Measurements from ENCODE around the gene CHAF1A. TPM values are rescaled to one million over a fixed set of nuclear protein-coding genes. Genes with fewer than 3 reads are reported as not detected.
A peak's percentile ranks its signal among the peaks of the same experiment; 100 is the strongest.

The CHAF1A gene
- total and polyA plus RNA-seq, 2 of the 8 experiments (the other 6 are each of a cell fraction or from before 2014, with no cell fraction given), result 122 to 147 TPM

GRCh38 chr19:4474514-4475022, 72.1 kb downstream of the CHAF1A start:
- Histone ChIP-seq H3K79me2 (ENCODE audit: control insufficient read depth in 1 of 2, insufficient read depth in 2 of 2, low read length in 2 of 2) (peaks cover 14 to 35% of the 10 kb centered on the region in 2 experiments; a peak in 3 of 4 replicates), H3K18ac (ENCODE audit: extremely low read depth, low read length) (no peak overlapping the region), H2BK120ac (replicated peaks; ENCODE audit: low read depth, low read length) (no peak overlapping the region), H2BK20ac (ENCODE audit: low read length) (no peak overlapping the region), H3K79me1 (ENCODE audit: low read depth, low read length) (peaks cover 17% of the 10 kb centered on the region; the same call in 1 of the 2 replicates), H3K4ac (replicated peaks; ENCODE audit: insufficient read length, low read depth, low read length) (peak overlapping the region; percentile 75), H3K4me1 (replicated peaks in 1 of 4; ENCODE audit: control insufficient read depth in 3 of 4, insufficient read depth in 4 of 4, low read length in 3 of 4) (peaks cover 0 to 16% (median 11%) of the 10 kb centered on the region in 4 experiments; a peak in 5 of 7 replicates), H2AFZ (ENCODE audit: low read length) (peak overlapping the region; percentile 76), H3K4me2 (ENCODE audit: insufficient read depth in 1 of 2, low read depth in 2 of 2, low read length in 2 of 2) (peak overlapping the region; percentile 81 to 95), H4K20me1 (replicated peaks in 1 of 2; ENCODE audit: control insufficient read depth in 1 of 2, insufficient read depth in 2 of 2, low read length in 2 of 2) (peaks cover 0 to 15% of the 10 kb centered on the region in 2 experiments), H2BK5ac (ENCODE audit: low read depth, low read length) (peak overlapping the region; percentile 63; the same call in 1 of the 2 replicates), H2BK15ac (ENCODE audit: low read length) (no peak overlapping the region), H3K23ac (ENCODE audit: insufficient read length) (no peak overlapping the region), H4K91ac (replicated peaks; ENCODE audit: insufficient read length, low read length) (no peak overlapping the region), H3K36me3 (ENCODE audit: control insufficient read depth in 2 of 4, insufficient read depth in 4 of 4, low read length in 3 of 4) (peaks cover 8 to 28% (median 17%) of the 10 kb centered on the region in 4 experiments; a peak in 7 of 8 replicates), H4K8ac (ENCODE audit: extremely low read depth, insufficient read depth, low read length) (peak overlapping the region; percentile 80), H3K27ac (ENCODE audit: low read depth, low read length) (0 out of 2 replicates have a peak overlapping the region, but pooled peaks have one; percentile 43), H2BK12ac (ENCODE audit: low read depth, low read length) (no peak overlapping the region), H3K4me3 (ENCODE audit: extremely low read depth in 1 of 4, insufficient read depth in 2 of 4, low read depth in 3 of 4, low read length in 4 of 4) (peak overlapping the region; percentile 69 to 99 (median 74)), H3K27me3 (replicated peaks in 1 of 4; ENCODE audit: control insufficient read depth in 3 of 4, extremely low read depth in 1 of 4, insufficient read depth in 3 of 4, low read length in 3 of 4) (no peaks in the 10 kb centered on the region; a peak in 1 of 7 replicates), H3K9me3 (ENCODE audit: insufficient read depth in 2 of 2, low read depth in 1 of 2, low read length in 1 of 2) (no peaks in the 10 kb centered on the region), H3K23me2 (ENCODE audit: low read depth, low read length) (peaks cover 22% of the 10 kb centered on the region), H4K5ac (ENCODE audit: insufficient read length, low read depth, low read length) (no peak overlapping the region), H2AK5ac (ENCODE audit: low read depth, low read length) (no peak overlapping the region), H3K14ac (ENCODE audit: insufficient read length) (no peak overlapping the region), H3K9ac (replicated peaks in 1 of 4; ENCODE audit: extremely low read depth in 1 of 4, low read depth in 3 of 4, low read length in 3 of 4) (peak overlapping the region in 3 of 4 experiments; percentile 36 to 54 (median 45); a peak in 5 of 7 replicates), H3K56ac (replicated peaks; ENCODE audit: insufficient read length, low read depth, low read length) (peak overlapping the region; percentile 5)
- FAIRE-seq (peak; percentile 83), DNase-seq (ENCODE audit: low read depth in 1 of 2, low spot score in 2 of 2) (peak; percentile 68 to 79)
- 4% methylated on average over 13 of the region's 13 CpGs; no CpG with 5 or more reads in 1 of the 2 experiments for WGBS, 2 experiments (ENCODE audit: extremely low coverage in 1 of 2, insufficient coverage in 1 of 2, insufficient read length in 1 of 2, insufficient replicate concordance in 2 of 2, low coverage in 1 of 2, low lambda C conversion rate in 2 of 2, missing lambda C conversion rate in 1 of 2)
- ChIA-PET CTCF (ENCODE audit: partially characterized antibody) (interaction anchor here (0.6 to 2.1 kb wide), 11 partner anchors 20 to 551 kb away, joined by 3 to 6 read pairs (median 3); no protein-coding TSS in a partner anchor), POLR2A (ENCODE audit: partially characterized antibody) (interaction anchor here (0.5 to 1.8 kb wide), 17 partner anchors 8 to 259 kb away, joined by 3 to 6 read pairs (median 3); partner anchors contain the start of genes PLIN4 and PLIN5)
- TF ChIP-seq TAF7 (optimal IDR thresholded peaks at IDR 0.05; ENCODE audit: borderline replicate concordance, low read depth, low read length), result no peak
- TF ChIP-seq GABPA (IDR thresholded peaks at IDR 0.05; ENCODE audit: borderline replicate concordance, insufficient read depth, low read length), result peak; percentile 86; the same call in 1 of the 2 replicates
- TF ChIP-seq FOSL1 (IDR thresholded peaks at IDR 0.05; ENCODE audit: insufficient read depth, low read depth, low read length), result no peak
- no peak for TF ChIP-seq JUND (IDR thresholded peaks at IDR 0.05; ENCODE audit: low read length)
- TF ChIP-seq SP4 (IDR thresholded peaks at IDR 0.05; ENCODE audit: low read length), result no peak
- peak; percentile 38 for TF ChIP-seq KDM4A (IDR thresholded peaks at IDR 0.05; ENCODE audit: low read depth, low read length, severe bottlenecking)
- TF ChIP-seq RBBP5 (IDR thresholded peaks at IDR 0.05; ENCODE audit: borderline replicate concordance, low read depth, low read length), result no peak
- peak; percentile 86 for TF ChIP-seq CHD2 (IDR thresholded peaks at IDR 0.05; ENCODE audit: low read length)
- TF ChIP-seq MAX (IDR thresholded peaks at IDR 0.05), result no peak
- peak in 1 of 2 experiments; percentile 56; a peak in 1 of 4 replicates for TF ChIP-seq SIN3A (conservative IDR thresholded peaks at IDR 0.05 in 1 of 2, IDR thresholded peaks at IDR 0.05 in 1 of 2; ENCODE audit: low read depth in 1 of 2, low read length in 2 of 2)
- TF ChIP-seq SP2 (IDR thresholded peaks at IDR 0.05; ENCODE audit: low read length), result peak; percentile 63
- 0 out of 2 replicates have a peak, but pooled peaks have one; percentile 12 for TF ChIP-seq CREB1 (IDR thresholded peaks at IDR 0.05)
